Measurements from ENCODE around the gene RALGPS2.

GRCh38 chr1:178938101-178938958 lies 213.3 kb downstream of the RALGPS2 start:
- TF ChIP-seq CTCF (IDR thresholded peaks at IDR 0.05) (no peak), EZH2 (IDR thresholded peaks at IDR 0.05; ENCODE audit: borderline replicate concordance, insufficient read depth, low read depth, low read length, poor library complexity, severe bottlenecking) (no peak)

Measured in B cell (primary cell).